Thyroid gland (tissue), 4 donors: ENCODE data around the gene SLC22A1. TPM values are rescaled to one million over a fixed set of nuclear protein-coding genes. Genes with fewer than 3 reads are reported as not detected.

Source experiments
- DNase-seq, 2 donors: peaks; one replicate each; pipeline ENCODE4 v3.0.0-alpha.2; 2019
- H3K27ac ChIP-seq, 3 donors: fragments of 200-600 bp; sonication (generic); 1 replicate in 2 of 3; 2 replicates in 1 of 3; pipeline ENCODE4 v1.5.1; 2016 to 2019; ENCODE audit warnings: mild to moderate bottlenecking in 1 of 3, moderate library complexity in 1 of 3
- H3K27me3 ChIP-seq: fragments of 200-600 bp; sonication (generic); one replicate; pipeline ENCODE4 v1.5.1; 2019
- H3K36me3 ChIP-seq, 2 donors: fragments of 200-600 bp; sonication (generic); one replicate each; pipeline ENCODE4 v1.5.1; 2016 to 2019
- H3K4me1 ChIP-seq, 2 donors: fragments of 200-600 bp; sonication (generic); one replicate each; pipeline ENCODE4 v1.5.1; 2017 to 2019
- H3K4me3 ChIP-seq, 3 donors: fragments of 200-600 bp; sonication (generic); replicated peaks in 1 of 3; 1 replicate in 2 of 3; 2 replicates in 1 of 3; pipeline ENCODE4 v1.5.1; 2016; ENCODE audit warnings: mild to moderate bottlenecking in 1 of 3
- H3K9me3 ChIP-seq: fragments of 200-600 bp; sonication (generic); one replicate; pipeline ENCODE4 v1.5.1; 2017
- CTCF ChIP-seq, 6 experiments: fragments of 200-600 bp in 3 of 6; fragments of 450-650 bp in 3 of 6; sonication (generic) in 3 of 6; IDR thresholded peaks; one replicate each; pipeline ENCODE4 v1.5.1; 2016 to 2019; ENCODE audit warnings: antibody characterized with exemption in 6 of 6, mild to moderate bottlenecking in 2 of 6, inconsistent platforms in 1 of 6, moderate library complexity in 1 of 6
- POLR2A ChIP-seq, 2 donors: fragments of 450-650 bp; IDR thresholded peaks; one replicate each; pipeline ENCODE4 v1.6.1; 2017; ENCODE audit warnings: antibody characterized with exemption in 2 of 2, mild to moderate bottlenecking in 2 of 2, moderate library complexity in 1 of 2
- WGBS, 2 donors: methylation state at CpG; one replicate each; pipeline ENCODE4 v1.1.5; 2017; 5-methylcytosine and 5-hydroxymethylcytosine counted together
- intact Hi-C: fragments of 100-400 bp; cut with DNase I; formaldehyde crosslinking; loops from one replicate; pipeline ENCODE4 v1.15.1; 2023
- total RNA-seq, 4 donors: library from RNA; depleted of rRNA; stranded (reverse); fragments of >200 nt; gene quantifications; one replicate each; pipeline ENCODE4 v1.2.3, GENCODE V29; 2016

The SLC22A1 gene
- total RNA-seq, 4 donors from 2014 or later, result 2.0 to 4.8 (median 3.7) TPM

- WGBS, 2 donors, result 95% methylated on average over 10 of the region's 10 CpGs
- no peak for DNase-seq
- Histone ChIP-seq H3K27me3 (no peaks in the 10 kb centered on the region), H3K4me3 (no peak overlapping the region), H3K9me3 (no peaks in the 10 kb centered on the region), H3K36me3 (no peaks in the 10 kb centered on the region), H3K27ac (no peak overlapping the region), H3K4me1 (no peaks in the 10 kb centered on the region)
- intact Hi-C loops, result no loop called here
- no peak for TF ChIP-seq CTCF (IDR thresholded peaks at IDR 0.05)
- no peak for TF ChIP-seq POLR2A (IDR thresholded peaks at IDR 0.05)
Observed at GRCh38 chr6:160129881-160130615, 8.4 kb downstream of the SLC22A1 start.

- Histone ChIP-seq H3K9me3 (no peaks in the 10 kb centered on the region), H3K27me3 (no peaks in the 10 kb centered on the region), H3K36me3 (no peaks in the 10 kb centered on the region), H3K4me1 (no peaks in the 10 kb centered on the region), H3K27ac (no peak overlapping the region), H3K4me3 (no peak overlapping the region)
- no peak for TF ChIP-seq CTCF (IDR thresholded peaks at IDR 0.05)
- no peak for TF ChIP-seq POLR2A (IDR thresholded peaks at IDR 0.05)
- 88 to 90% methylated on average over 13 of the region's 13 CpGs for WGBS, 2 donors
- intact Hi-C loops, result no loop called here
- no peak for DNase-seq
Observed at GRCh38 chr6:160130729-160131484, 9.3 kb downstream of the SLC22A1 start.

GRCh38 chr6:160131636-160132296 lies 10.2 kb downstream of the SLC22A1 start:
- H3K27ac ChIP-seq, result no peak overlapping the region
- H3K27me3 ChIP-seq, result no peaks in the 10 kb centered on the region
- no peaks in the 10 kb centered on the region for H3K9me3 ChIP-seq
- no peak for DNase-seq
- no peak overlapping the region for H3K4me3 ChIP-seq
- no peaks in the 10 kb centered on the region for H3K36me3 ChIP-seq
- TF ChIP-seq CTCF (IDR thresholded peaks at IDR 0.05) (no peak), POLR2A (IDR thresholded peaks at IDR 0.05) (no peak)
- no peaks in the 10 kb centered on the region for H3K4me1 ChIP-seq
- intact Hi-C loops, result no loop called here
- 89 to 94% methylated on average over 19 of the region's 19 CpGs for WGBS, 2 donors

- Histone ChIP-seq H3K9me3 (no peaks in the 10 kb centered on the region), H3K27ac (no peak overlapping the region), H3K36me3 (no peaks in the 10 kb centered on the region), H3K4me1 (no peaks in the 10 kb centered on the region), H3K4me3 (no peak overlapping the region), H3K27me3 (no peaks in the 10 kb centered on the region)
- TF ChIP-seq POLR2A (IDR thresholded peaks at IDR 0.05), result no peak
- no peak for TF ChIP-seq CTCF (IDR thresholded peaks at IDR 0.05)
- DNase-seq, result no peak
- 68 to 78% methylated on average over 4 of the region's 4 CpGs for WGBS, 2 donors
- intact Hi-C loops, result no loop called here
Observed at GRCh38 chr6:160132297-160132637, 10.7 kb downstream of the SLC22A1 start.
